ENCODE measurements around the gene KCNK7.

KCNK7 gene

GRCh38 chr11:65624931-65625627 lies 29.5 kb upstream of the KCNK7 start:
- H3K4me3 ChIP-seq (ENCODE audit: low read depth, low read length): no peak overlapping the region
- TF ChIP-seq CTCF (IDR thresholded peaks at IDR 0.05; ENCODE audit: low read depth, low read length): no peak

- TF ChIP-seq CTCF (IDR thresholded peaks at IDR 0.05; ENCODE audit: low read depth, low read length): no peak
These were observed 28.4 kb upstream of the KCNK7 start for GRCh38 chr11:65623852-65624616.

GRCh38 chr11:65623177-65623576 lies 27.6 kb upstream of the KCNK7 start:
- no peak for TF ChIP-seq CTCF (IDR thresholded peaks at IDR 0.05; ENCODE audit: low read depth, low read length)

More at GRCh38 chr11:65623852-65624616, 28.4 kb upstream of the KCNK7 start:
- H3K4me3 ChIP-seq (ENCODE audit: low read depth, low read length): no peak overlapping the region

GRCh38 chr11:65622011-65622410 lies 26.4 kb upstream of the KCNK7 start:
- no peak for TF ChIP-seq CTCF (IDR thresholded peaks at IDR 0.05; ENCODE audit: low read depth, low read length)
- H3K4me3 ChIP-seq (ENCODE audit: low read depth, low read length): no peak overlapping the region

More at GRCh38 chr11:65623177-65623576, 27.6 kb upstream of the KCNK7 start:
- no peak overlapping the region for H3K4me3 ChIP-seq (ENCODE audit: low read depth, low read length)

- no peak for TF ChIP-seq CTCF (IDR thresholded peaks at IDR 0.05; ENCODE audit: low read depth, low read length)
These were observed 25.9 kb upstream of the KCNK7 start for GRCh38 chr11:65621460-65621859.

GRCh38 chr11:65620666-65621065 lies 25.1 kb upstream of the KCNK7 start:
- TF ChIP-seq CTCF (IDR thresholded peaks at IDR 0.05; ENCODE audit: low read depth, low read length): no peak
- no peak overlapping the region for H3K4me3 ChIP-seq (ENCODE audit: low read depth, low read length)

More at GRCh38 chr11:65621460-65621859, 25.9 kb upstream of the KCNK7 start:
- H3K4me3 ChIP-seq (ENCODE audit: low read depth, low read length): no peak overlapping the region

Measured in WI38 (cell line).